HEK293T (cell line): ENCODE results near the gene ZNF831.

Source experiments
- CTCF ChIA-PET: fragments of 350-600 bp; formaldehyde crosslinking; extraction: SDS; loops from one replicate; lab custom pipeline; 2021; ENCODE audit warnings: antibody characterized with exemption, inconsistent platforms; lab: Yijun Ruan, JAX
- POLR2A ChIA-PET: fragments of 350-600 bp; formaldehyde crosslinking; extraction: SDS; loops from one replicate; lab custom pipeline; 2020; ENCODE audit warnings: antibody characterized with exemption, inconsistent platforms; lab: Yijun Ruan, JAX
- DNase-seq: peaks from one replicate; pipeline ENCODE4 v3.0.0; 2012; ENCODE audit warnings: mixed read lengths; ENCODE audit errors: extremely low spot score
- ARNT ChIP-seq: fragments of 450-650 bp; IDR thresholded peaks from 2 replicates; pipeline ENCODE4 v1.6.1; 2017; ENCODE audit warnings: mild to moderate bottlenecking
- BHLHE40 ChIP-seq: fragments of 450-650 bp; IDR thresholded peaks from 2 replicates; pipeline ENCODE4 v1.6.1; 2016; ENCODE audit warnings: mild to moderate bottlenecking, moderate library complexity, borderline replicate concordance
- CTBP1 ChIP-seq: fragments of 450-650 bp; IDR thresholded peaks from 2 replicates; pipeline ENCODE4 v1.6.1; 2016; ENCODE audit warnings: borderline replicate concordance
- ELF4 ChIP-seq: fragments of 450-650 bp; IDR thresholded peaks from 2 replicates; pipeline ENCODE4 v1.6.1; 2017; ENCODE audit warnings: antibody characterized with exemption
- FOXA1 ChIP-seq: fragments of 450-650 bp; IDR thresholded peaks from 2 replicates; pipeline ENCODE4 v1.6.1; 2016; ENCODE audit warnings: mild to moderate bottlenecking
- FOXK2 ChIP-seq: fragments of 450-650 bp; IDR thresholded peaks from 2 replicates; pipeline ENCODE4 v1.6.1; 2016; ENCODE audit warnings: mild to moderate bottlenecking
- FOXM1 ChIP-seq: fragments of 450-650 bp; IDR thresholded peaks from 2 replicates; pipeline ENCODE4 v1.6.1; 2017; ENCODE audit warnings: mild to moderate bottlenecking, borderline replicate concordance
- HDGF ChIP-seq: fragments of 450-650 bp; IDR thresholded peaks from 2 replicates; pipeline ENCODE4 v1.6.1; 2017; ENCODE audit warnings: antibody characterized with exemption, borderline replicate concordance
- L3MBTL2 ChIP-seq: fragments of 450-650 bp; conservative IDR thresholded peaks from 2 replicates; pipeline ENCODE4 v1.6.1; 2016; ENCODE audit warnings: mild to moderate bottlenecking
- LEF1 ChIP-seq: fragments of 450-650 bp; IDR thresholded peaks from 2 replicates; pipeline ENCODE4 v1.6.1; 2017; ENCODE audit warnings: mild to moderate bottlenecking, borderline replicate concordance
- NFRKB ChIP-seq: fragments of 450-650 bp; IDR thresholded peaks from 2 replicates; pipeline ENCODE4 v1.6.1; 2016; ENCODE audit warnings: mild to moderate bottlenecking, moderate library complexity
- SP1 ChIP-seq: fragments of 450-650 bp; IDR thresholded peaks from 2 replicates; pipeline ENCODE4 v1.6.1; 2017
- SUZ12 ChIP-seq: fragments of 450-650 bp; IDR thresholded peaks from 2 replicates; pipeline ENCODE4 v1.6.1; 2016; ENCODE audit warnings: mild to moderate bottlenecking
- TARDBP ChIP-seq: fragments of 450-650 bp; IDR thresholded peaks from 2 replicates; pipeline ENCODE4 v1.6.1; 2016
- ZNF384 ChIP-seq: fragments of 450-650 bp; IDR thresholded peaks from 2 replicates; pipeline ENCODE4 v1.6.1; 2016
- TF ChIP-seq, protein P1 (sequence below): fragments of 450-650 bp; IDR thresholded peaks from 2 replicates; pipeline ENCODE4 v1.6.1; 2016

The ZNF831 gene

DNA sequence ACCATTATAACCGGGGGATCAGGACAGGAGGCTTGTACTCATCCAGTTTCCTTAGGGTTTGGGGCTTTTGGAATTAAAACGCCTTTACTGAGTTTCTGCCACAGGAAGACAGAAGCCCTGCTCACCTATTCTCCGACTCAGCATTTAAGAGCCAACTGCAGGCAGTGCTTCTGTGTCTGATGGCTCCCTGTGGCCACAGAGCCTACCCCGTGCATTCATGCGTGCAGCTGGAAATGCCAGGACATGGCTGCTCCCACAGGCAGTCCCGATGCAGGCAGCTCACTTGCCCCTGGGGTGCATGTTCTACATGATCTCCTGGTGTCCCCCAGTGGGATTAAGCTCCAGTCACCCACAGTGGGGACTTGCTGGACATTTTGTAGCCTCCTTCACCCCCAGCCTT lies 22.2 kb downstream of the ZNF831 start:
- ChIA-PET POLR2A (no interaction called here), CTCF (interaction anchor here (0.8 kb wide), 1 partner anchor 22 kb away, joined by 3 read pairs; no protein-coding TSS in a partner anchor)
- TF ChIP-seq LEF1 (no peak), NFRKB (no peak), SUZ12 (no peak), FOXM1 (no peak), CTBP1 (no peak), FOXA1 (no peak), ARNT (no peak), BHLHE40 (no peak), HDGF (no peak), FOXK2 (no peak), TARDBP (no peak), L3MBTL2 (no peak), ZNF384 (no peak), ELF4 (no peak)
- TF ChIP-seq, protein P1, sequence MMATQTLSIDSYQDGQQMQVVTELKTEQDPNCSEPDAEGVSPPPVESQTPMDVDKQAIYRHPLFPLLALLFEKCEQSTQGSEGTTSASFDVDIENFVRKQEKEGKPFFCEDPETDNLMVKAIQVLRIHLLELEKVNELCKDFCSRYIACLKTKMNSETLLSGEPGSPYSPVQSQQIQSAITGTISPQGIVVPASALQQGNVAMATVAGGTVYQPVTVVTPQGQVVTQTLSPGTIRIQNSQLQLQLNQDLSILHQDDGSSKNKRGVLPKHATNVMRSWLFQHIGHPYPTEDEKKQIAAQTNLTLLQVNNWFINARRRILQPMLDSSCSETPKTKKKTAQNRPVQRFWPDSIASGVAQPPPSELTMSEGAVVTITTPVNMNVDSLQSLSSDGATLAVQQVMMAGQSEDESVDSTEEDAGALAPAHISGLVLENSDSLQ = no peak
- DNase-seq = no peak

DNA sequence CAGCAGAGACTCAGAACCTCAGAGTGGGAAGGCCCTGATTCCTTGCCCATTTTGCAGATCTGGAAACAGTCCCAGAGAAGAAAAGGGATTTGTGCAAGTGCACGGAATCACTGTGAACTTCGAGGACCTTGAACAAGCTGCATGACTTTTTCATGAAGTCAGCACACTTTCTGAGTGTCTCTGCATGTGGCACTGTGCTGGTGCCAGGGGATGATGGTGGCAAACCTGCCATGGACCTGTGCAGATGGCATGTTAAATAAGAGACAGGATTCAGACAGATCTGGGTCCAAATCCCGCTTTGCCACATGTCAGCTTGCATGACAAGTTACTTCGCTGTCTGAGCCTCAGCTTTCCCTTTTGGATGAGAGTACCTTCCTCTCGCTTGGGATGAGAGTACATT lies 26.8 kb downstream of the ZNF831 start:
- TF ChIP-seq ZNF384 = no peak
- TF ChIP-seq NFRKB = no peak
- TF ChIP-seq HDGF = no peak
- no peak for TF ChIP-seq SP1
- TF ChIP-seq, protein P1 = no peak
- TF ChIP-seq FOXA1 = no peak
- TF ChIP-seq ELF4 = no peak
- TF ChIP-seq FOXK2 = no peak
- no peak for TF ChIP-seq TARDBP
- TF ChIP-seq CTBP1 = no peak
- TF ChIP-seq ARNT = no peak
- no peak for TF ChIP-seq FOXM1
- TF ChIP-seq BHLHE40 = no peak
- no peak for TF ChIP-seq SUZ12
- no peak for TF ChIP-seq L3MBTL2
- TF ChIP-seq LEF1 = no peak
- ChIA-PET POLR2A (no interaction called here), CTCF (no interaction called here)
- no peak for DNase-seq

DNA sequence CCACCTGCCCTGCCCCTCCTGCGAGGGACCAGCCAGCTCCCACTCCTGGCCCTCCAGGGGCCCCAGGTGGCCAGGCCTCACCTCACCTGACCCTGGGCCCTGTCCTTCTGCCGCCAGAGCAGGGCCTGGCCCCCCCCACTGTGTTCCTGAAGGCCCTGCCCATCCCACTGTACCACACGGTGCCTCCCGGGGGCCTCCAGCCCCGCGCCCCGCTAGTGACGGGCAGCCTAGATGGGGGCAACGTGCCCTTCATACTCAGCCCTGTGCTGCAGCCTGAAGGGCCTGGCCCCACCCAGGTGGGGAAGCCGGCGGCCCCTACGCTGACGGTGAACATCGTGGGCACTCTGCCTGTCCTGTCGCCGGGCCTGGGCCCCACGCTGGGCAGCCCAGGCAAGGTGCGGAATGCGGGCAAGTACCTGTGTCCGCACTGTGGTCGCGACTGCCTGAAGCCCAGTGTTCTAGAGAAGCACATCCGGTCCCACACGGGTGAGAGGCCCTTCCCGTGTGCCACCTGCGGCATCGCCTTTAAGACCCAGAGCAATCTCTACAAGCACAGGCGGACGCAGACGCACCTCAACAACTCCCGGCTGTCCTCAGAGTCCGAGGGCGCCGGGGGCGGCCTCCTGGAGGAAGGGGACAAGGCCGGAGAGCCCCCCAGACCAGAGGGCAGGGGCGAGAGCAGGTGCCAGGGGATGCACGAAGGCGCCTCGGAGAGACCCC lies 27.6 kb downstream of the ZNF831 start:
- DNase-seq = no peak
- TF ChIP-seq TARDBP (no peak), ELF4 (no peak), BHLHE40 (no peak), ARNT (no peak), ZNF384 (no peak)
- CTCF ChIA-PET = no interaction called here
- POLR2A ChIA-PET = no interaction called here

DNA sequence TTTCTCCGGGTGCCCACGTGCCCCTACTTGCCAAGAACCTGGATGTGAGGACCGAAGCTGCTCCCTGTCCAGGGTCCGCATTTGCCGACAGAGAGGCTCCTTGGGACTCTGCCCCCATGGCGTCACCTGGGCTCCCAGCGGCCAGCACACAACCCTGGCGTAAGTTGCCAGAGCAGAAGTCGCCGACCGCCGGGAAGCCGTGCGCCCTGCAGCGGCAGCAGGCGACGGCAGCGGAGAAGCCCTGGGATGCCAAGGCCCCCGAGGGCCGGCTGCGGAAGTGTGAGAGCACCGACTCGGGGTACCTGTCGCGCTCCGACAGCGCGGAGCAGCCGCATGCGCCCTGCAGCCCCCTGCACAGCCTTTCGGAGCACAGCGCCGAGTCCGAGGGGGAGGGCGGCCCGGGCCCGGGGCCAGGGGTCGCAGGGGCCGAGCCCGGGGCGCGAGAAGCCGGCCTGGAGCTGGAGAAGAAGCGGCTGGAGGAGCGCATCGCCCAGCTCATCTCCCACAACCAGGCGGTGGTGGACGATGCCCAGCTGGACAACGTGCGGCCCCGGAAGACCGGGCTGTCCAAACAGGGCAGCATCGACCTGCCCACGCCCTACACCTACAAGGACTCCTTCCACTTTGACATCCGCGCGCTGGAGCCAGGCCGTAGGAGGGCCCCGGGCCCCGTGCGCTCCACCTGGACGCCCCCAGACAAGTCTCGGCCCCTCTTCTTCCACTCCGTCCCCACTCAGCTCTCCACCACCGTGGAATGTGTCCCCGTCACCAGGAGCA lies 28.3 kb downstream of the ZNF831 start:
- DNase-seq = no peak
- TF ChIP-seq L3MBTL2 (no peak), CTBP1 (no peak), ARNT (no peak), FOXK2 (no peak), HDGF (no peak), LEF1 (no peak), ELF4 (no peak), SP1 (no peak), TARDBP (no peak), FOXM1 (no peak)
- ChIA-PET CTCF (no interaction called here), POLR2A (no interaction called here)

DNA sequence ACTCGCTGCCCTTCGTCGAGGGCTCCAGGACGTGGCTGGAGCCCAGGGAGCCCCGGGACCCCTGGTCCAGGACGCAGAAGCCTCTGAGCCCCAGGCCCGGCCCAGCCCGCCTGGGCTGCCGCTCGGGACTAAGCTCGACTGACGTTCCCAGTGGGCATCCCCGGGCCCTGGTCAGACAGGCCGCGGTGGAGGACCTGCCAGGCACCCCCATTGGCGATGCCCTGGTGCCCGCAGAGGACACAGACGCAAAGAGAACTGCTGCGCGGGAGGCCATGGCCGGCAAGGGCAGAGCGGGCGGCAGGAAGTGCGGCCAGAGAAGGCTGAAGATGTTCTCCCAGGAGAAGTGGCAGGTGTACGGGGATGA lies 28.9 kb downstream of the ZNF831 start:
- POLR2A ChIA-PET = no interaction called here
- CTCF ChIA-PET = no interaction called here
- DNase-seq = no peak
- TF ChIP-seq SP1 (no peak), ARNT (no peak)

DNA sequence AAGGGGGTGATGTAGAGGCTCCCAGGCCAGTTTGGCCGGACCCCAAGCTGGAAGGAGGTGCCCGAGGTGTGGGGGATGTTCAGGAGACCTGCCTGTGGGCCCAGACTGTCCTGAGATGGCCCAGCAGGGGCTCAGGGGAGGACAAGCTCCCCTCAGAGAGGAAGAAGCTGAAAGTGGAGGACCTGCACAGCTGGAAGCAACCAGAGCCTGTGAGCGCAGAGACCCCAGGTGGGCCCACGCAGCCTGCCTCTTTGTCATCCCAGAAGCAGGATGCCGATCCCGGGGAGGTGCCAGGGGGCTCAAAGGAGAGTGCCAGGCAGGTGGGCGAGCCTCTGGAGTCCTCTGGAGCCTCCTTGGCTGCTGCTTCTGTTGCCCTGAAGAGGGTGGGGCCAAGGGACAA lies 29.7 kb downstream of the ZNF831 start:
- ChIA-PET CTCF (no interaction called here), POLR2A (no interaction called here)
- no peak for DNase-seq
- TF ChIP-seq SUZ12 (no peak), SP1 (no peak), FOXK2 (no peak), ZNF384 (no peak), LEF1 (no peak), L3MBTL2 (no peak)
